Measurements from ENCODE around the gene KIRREL1. TPM values are rescaled to one million over a fixed set of nuclear protein-coding genes. Genes with fewer than 3 reads are reported as not detected.

The KIRREL1 gene
- total RNA-seq, 1 donor from 2014 or later: not detected

GRCh38 chr1:158054721-158055120, 61.3 kb downstream of the KIRREL1 start:
- no peak overlapping the region for H3K4me3 Mint-ChIP-seq
- H3K4me1 Mint-ChIP-seq (ENCODE audit: low read depth): no peaks in the 10 kb centered on the region
- no peak for DNase-seq (ENCODE audit: low spot score)
- no peak overlapping the region for H3K27ac Mint-ChIP-seq
- H3K36me3 Mint-ChIP-seq (ENCODE audit: low read depth): no peaks in the 10 kb centered on the region
- H3K9me3 Mint-ChIP-seq: no peaks in the 10 kb centered on the region
- peaks cover 7% of the 10 kb centered on the region for H3K27me3 Mint-ChIP-seq (ENCODE audit: insufficient read depth)
- intact Hi-C loops (cut with micrococcal nuclease): no loop called here

- H3K36me3 Mint-ChIP-seq (ENCODE audit: low read depth): no peaks in the 10 kb centered on the region
- intact Hi-C loops (cut with micrococcal nuclease): no loop called here
Measured at GRCh38 chr1:158055854-158056253, 62.4 kb downstream of the KIRREL1 start.

GRCh38 chr1:158056498-158056897, 63.1 kb downstream of the KIRREL1 start:
- Mint-ChIP-seq H3K4me3 (no peak overlapping the region), H3K27me3 (ENCODE audit: insufficient read depth) (peaks cover 7% of the 10 kb centered on the region), H3K27ac (no peak overlapping the region), H3K36me3 (ENCODE audit: low read depth) (no peaks in the 10 kb centered on the region), H3K4me1 (ENCODE audit: low read depth) (no peaks in the 10 kb centered on the region), H3K9me3 (no peaks in the 10 kb centered on the region)
- DNase-seq (ENCODE audit: low spot score): no peak
- intact Hi-C loops (cut with micrococcal nuclease): no loop called here

More at GRCh38 chr1:158055854-158056253, 62.4 kb downstream of the KIRREL1 start:
- Mint-ChIP-seq H3K27me3 (ENCODE audit: insufficient read depth) (peaks cover 7% of the 10 kb centered on the region), H3K4me3 (no peak overlapping the region), H3K4me1 (ENCODE audit: low read depth) (no peaks in the 10 kb centered on the region), H3K9me3 (no peaks in the 10 kb centered on the region), H3K27ac (no peak overlapping the region)
- DNase-seq (ENCODE audit: low spot score): no peak

DNA sequence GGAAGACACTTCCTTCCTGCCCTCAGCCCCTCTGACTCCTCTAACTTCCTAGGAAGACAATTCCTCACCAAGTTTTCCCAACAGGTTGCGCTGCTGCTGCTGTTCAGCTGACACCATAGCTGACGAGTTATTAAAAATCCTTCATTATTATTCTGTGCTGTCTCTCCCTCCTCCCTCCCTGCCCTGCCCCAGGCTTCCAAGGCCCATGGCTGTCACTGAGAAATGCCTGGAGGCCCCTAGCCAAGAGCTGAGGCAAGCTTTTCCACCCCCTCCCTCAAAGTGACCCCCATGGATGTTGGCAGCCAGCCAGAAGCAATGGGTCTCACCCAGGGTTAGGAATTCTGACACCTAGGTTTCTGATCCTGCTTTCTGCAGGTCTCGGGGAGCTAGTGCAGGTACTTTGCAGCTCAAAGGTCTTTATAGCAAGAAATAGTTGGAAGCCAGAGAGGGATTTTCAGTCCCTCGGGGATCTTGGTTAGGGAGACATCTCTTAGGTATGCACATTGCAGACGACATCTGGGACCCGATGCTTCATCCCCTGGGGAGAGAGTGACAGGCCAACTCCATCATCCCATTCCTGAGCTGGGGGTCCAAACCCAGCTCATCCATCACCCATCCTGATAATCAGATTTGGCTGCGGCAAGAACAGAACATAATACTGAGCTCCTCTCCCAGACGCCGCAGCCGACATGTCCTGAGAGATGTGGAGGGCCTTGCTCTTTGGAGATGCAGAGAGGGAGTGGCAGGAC, 65.0 kb downstream of the KIRREL1 start:
- no peaks in the 10 kb centered on the region for H3K4me1 Mint-ChIP-seq (ENCODE audit: low read depth)
- H3K27me3 Mint-ChIP-seq (ENCODE audit: insufficient read depth): peaks cover 3% of the 10 kb centered on the region
- no peaks in the 10 kb centered on the region for H3K36me3 Mint-ChIP-seq (ENCODE audit: low read depth)
- no peak overlapping the region for H3K4me3 Mint-ChIP-seq
- H3K9me3 Mint-ChIP-seq: no peaks in the 10 kb centered on the region
- no peak for DNase-seq (ENCODE audit: low spot score)
- intact Hi-C loops (cut with micrococcal nuclease): no loop called here
- H3K27ac Mint-ChIP-seq: no peak overlapping the region

DNA sequence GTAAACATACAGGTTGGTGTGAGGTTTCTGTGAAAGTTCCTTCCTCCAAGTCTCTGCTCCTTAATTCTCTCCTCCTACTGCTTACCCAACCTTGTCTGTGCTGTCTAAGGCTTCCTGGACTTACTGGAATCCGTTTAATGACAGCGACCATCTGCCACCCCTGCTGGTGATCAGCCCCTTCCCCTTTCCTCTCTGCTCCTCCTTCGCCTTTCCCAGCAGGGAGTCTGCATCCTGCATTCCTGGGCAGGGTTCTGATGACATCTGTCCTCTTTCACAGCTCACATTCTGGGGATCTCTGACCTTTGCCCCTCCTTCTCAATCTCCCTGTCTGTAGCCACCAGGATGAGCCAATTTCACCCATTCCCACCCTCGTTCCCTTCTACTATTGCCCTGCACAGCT, 66.5 kb downstream of the KIRREL1 start:
- no peak for DNase-seq (ENCODE audit: low spot score)
- Mint-ChIP-seq H3K27me3 (ENCODE audit: insufficient read depth) (peaks cover 1% of the 10 kb centered on the region), H3K36me3 (ENCODE audit: low read depth) (no peaks in the 10 kb centered on the region), H3K4me1 (ENCODE audit: low read depth) (no peaks in the 10 kb centered on the region), H3K4me3 (no peak overlapping the region), H3K27ac (no peak overlapping the region), H3K9me3 (no peaks in the 10 kb centered on the region)
- intact Hi-C loops (cut with micrococcal nuclease): no loop called here

DNA sequence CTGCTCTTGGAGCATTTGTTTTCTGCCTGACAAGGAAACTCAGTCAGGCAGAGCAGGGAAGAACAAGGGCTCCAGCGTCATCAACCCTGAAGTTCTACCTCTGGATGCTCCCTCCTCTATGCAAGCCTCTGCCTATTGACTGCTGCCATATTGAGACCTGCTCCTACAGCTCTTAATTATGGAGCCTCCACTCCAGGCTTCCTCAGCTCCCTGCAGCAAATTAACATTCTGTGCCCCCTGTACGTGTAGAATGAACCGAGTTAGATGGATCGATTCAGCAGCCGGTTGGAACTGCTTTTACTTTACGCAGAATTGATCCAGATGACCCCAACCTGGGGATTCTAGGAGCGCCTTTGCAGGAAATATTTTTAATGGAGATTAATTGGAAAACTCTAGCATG, 68.7 kb downstream of the KIRREL1 start:
- Mint-ChIP-seq H3K4me3 (no peak overlapping the region), H3K36me3 (ENCODE audit: low read depth) (no peaks in the 10 kb centered on the region), H3K27ac (no peak overlapping the region), H3K9me3 (no peaks in the 10 kb centered on the region), H3K4me1 (ENCODE audit: low read depth) (no peaks in the 10 kb centered on the region), H3K27me3 (ENCODE audit: insufficient read depth) (peaks cover 5% of the 10 kb centered on the region)
- DNase-seq (ENCODE audit: low spot score): no peak
- intact Hi-C loops (cut with micrococcal nuclease): no loop called here

- no peak overlapping the region for H3K4me3 Mint-ChIP-seq
- intact Hi-C loops (cut with micrococcal nuclease): no loop called here
- no peaks in the 10 kb centered on the region for H3K9me3 Mint-ChIP-seq
- no peaks in the 10 kb centered on the region for H3K36me3 Mint-ChIP-seq (ENCODE audit: low read depth)
- H3K27ac Mint-ChIP-seq: no peak overlapping the region
- H3K4me1 Mint-ChIP-seq (ENCODE audit: low read depth): no peaks in the 10 kb centered on the region
- DNase-seq (ENCODE audit: low spot score): no peak
- peaks cover 11% of the 10 kb centered on the region for H3K27me3 Mint-ChIP-seq (ENCODE audit: insufficient read depth)
Measured at GRCh38 chr1:158067662-158068061, 74.2 kb downstream of the KIRREL1 start.

- Mint-ChIP-seq H3K4me3 (no peak overlapping the region), H3K27ac (no peak overlapping the region), H3K4me1 (ENCODE audit: low read depth) (no peaks in the 10 kb centered on the region), H3K9me3 (no peaks in the 10 kb centered on the region), H3K36me3 (ENCODE audit: low read depth) (no peaks in the 10 kb centered on the region), H3K27me3 (ENCODE audit: insufficient read depth) (peaks cover 11% of the 10 kb centered on the region)
- DNase-seq (ENCODE audit: low spot score): no peak
- intact Hi-C loops (cut with micrococcal nuclease): no loop called here
Measured at GRCh38 chr1:158068918-158069317, 75.5 kb downstream of the KIRREL1 start.

GRCh38 chr1:158071138-158071537, 77.7 kb downstream of the KIRREL1 start:
- intact Hi-C loops (cut with micrococcal nuclease): no loop called here
- H3K36me3 Mint-ChIP-seq (ENCODE audit: low read depth): no peaks in the 10 kb centered on the region
- no peak for DNase-seq (ENCODE audit: low spot score)

GRCh38 chr1:158075078-158075477, 81.6 kb downstream of the KIRREL1 start:
- H3K27ac Mint-ChIP-seq: no peak overlapping the region
- no peaks in the 10 kb centered on the region for H3K4me1 Mint-ChIP-seq (ENCODE audit: low read depth)
- no peaks in the 10 kb centered on the region for H3K36me3 Mint-ChIP-seq (ENCODE audit: low read depth)
- H3K27me3 Mint-ChIP-seq (ENCODE audit: insufficient read depth): peaks cover 7% of the 10 kb centered on the region
- intact Hi-C loops (cut with micrococcal nuclease): no loop called here
- DNase-seq (ENCODE audit: low spot score): no peak
- H3K9me3 Mint-ChIP-seq: no peaks in the 10 kb centered on the region
- no peak overlapping the region for H3K4me3 Mint-ChIP-seq

More at GRCh38 chr1:158071138-158071537, 77.7 kb downstream of the KIRREL1 start:
- no peaks in the 10 kb centered on the region for H3K4me1 Mint-ChIP-seq (ENCODE audit: low read depth)
- H3K27me3 Mint-ChIP-seq (ENCODE audit: insufficient read depth): peaks cover 7% of the 10 kb centered on the region
- H3K9me3 Mint-ChIP-seq: no peaks in the 10 kb centered on the region
- no peak overlapping the region for H3K4me3 Mint-ChIP-seq
- no peak overlapping the region for H3K27ac Mint-ChIP-seq

GRCh38 chr1:158076441-158076840, 83.0 kb downstream of the KIRREL1 start:
- no peaks in the 10 kb centered on the region for H3K36me3 Mint-ChIP-seq (ENCODE audit: low read depth)
- no peak overlapping the region for H3K27ac Mint-ChIP-seq
- no peaks in the 10 kb centered on the region for H3K9me3 Mint-ChIP-seq
- no peaks in the 10 kb centered on the region for H3K4me1 Mint-ChIP-seq (ENCODE audit: low read depth)
- no peak for DNase-seq (ENCODE audit: low spot score)
- peaks cover 6% of the 10 kb centered on the region for H3K27me3 Mint-ChIP-seq (ENCODE audit: insufficient read depth)
- H3K4me3 Mint-ChIP-seq: no peak overlapping the region
- intact Hi-C loops (cut with micrococcal nuclease): no loop called here

DNA sequence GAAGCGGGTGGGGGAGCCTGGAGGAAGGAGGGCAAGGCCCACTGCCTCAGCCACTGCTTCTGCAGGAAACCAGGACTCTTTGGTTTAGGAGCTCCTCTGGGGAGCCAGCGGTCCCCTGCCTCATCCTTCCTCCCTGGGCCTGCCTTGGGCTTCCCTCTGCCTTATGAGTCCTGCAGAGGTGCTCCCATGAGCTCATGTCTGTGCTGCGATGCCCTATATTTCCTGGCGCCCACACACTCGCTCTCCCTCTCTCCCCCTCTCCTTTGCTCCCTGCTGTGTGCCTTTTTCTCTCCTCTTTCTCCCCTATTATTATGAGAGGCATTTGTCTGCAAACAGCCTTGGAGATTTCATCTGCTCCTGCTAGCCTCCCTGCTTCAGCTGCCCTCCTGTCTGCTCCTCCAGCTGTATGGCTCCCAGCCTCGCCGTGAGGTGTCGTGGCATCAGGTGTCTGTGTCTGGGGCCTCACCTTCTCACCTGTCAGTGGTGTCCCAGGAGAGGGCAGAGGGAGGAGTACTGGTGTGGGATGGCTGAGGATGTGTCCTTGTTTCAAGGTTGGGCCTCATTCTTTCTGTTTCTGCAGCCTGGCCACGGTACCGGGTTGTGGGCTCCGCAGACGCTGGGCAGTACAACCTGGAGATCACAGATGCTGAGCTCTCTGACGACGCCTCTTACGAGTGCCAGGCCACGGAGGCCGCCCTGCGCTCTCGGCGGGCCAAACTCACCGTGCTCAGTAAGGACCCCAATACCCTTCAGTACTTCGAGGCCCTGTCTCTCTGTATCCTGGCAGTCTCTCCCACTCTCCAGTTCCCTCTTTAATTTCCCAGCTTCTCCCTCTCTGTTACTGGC, 84.2 kb downstream of the KIRREL1 start:
- no peaks in the 10 kb centered on the region for H3K36me3 Mint-ChIP-seq (ENCODE audit: low read depth)
- H3K4me1 Mint-ChIP-seq (ENCODE audit: low read depth): no peaks in the 10 kb centered on the region
- no peaks in the 10 kb centered on the region for H3K9me3 Mint-ChIP-seq
- H3K27ac Mint-ChIP-seq: no peak overlapping the region
- DNase-seq (ENCODE audit: low spot score): no peak
- H3K4me3 Mint-ChIP-seq: no peak overlapping the region
- intact Hi-C loops (cut with micrococcal nuclease): no loop called here
- peaks cover 1% of the 10 kb centered on the region for H3K27me3 Mint-ChIP-seq (ENCODE audit: insufficient read depth)

DNA sequence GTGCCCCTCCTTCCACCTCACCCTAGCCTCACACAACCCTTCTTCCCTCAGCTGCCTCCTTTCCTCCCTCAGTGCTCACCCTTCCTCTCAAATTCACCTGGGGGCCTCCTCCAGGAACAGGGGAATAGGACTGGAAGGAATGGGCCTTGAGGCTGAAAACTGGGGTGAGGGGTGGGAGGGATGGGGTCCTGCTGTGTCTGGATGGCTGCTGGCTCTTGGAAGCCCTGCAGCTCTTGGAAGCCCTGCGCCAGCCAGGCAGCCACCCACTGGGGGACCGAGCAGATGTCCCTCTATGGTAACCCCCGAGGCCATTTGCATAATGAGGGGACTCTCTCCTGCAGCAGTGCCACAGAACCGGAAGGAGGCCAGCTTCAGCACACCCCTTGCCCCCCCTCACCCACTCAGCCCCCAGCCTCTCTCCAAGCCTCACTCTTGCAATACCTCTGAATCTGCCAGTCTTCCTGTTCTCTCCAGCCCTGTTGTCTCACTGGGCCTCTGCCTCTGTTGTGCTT, 85.2 kb downstream of the KIRREL1 start:
- Mint-ChIP-seq H3K27me3 (ENCODE audit: insufficient read depth) (peaks cover 1% of the 10 kb centered on the region), H3K27ac (no peak overlapping the region), H3K4me3 (no peak overlapping the region), H3K9me3 (no peaks in the 10 kb centered on the region), H3K36me3 (ENCODE audit: low read depth) (no peaks in the 10 kb centered on the region), H3K4me1 (ENCODE audit: low read depth) (no peaks in the 10 kb centered on the region)
- intact Hi-C loops (cut with micrococcal nuclease): no loop called here
- DNase-seq (ENCODE audit: low spot score): no peak
